8988T (cell line): ENCODE data around the gene CDC25C.
"Not testable (repeated sequence)": the region's sequence is repeated elsewhere in the genome, so short reads cannot be mapped to it uniquely, and the experiment has no call there.

Experiments
- DNase-seq: peaks from one replicate; pipeline ENCODE4 v3.0.0; 2011

Gene CDC25C

DNA sequence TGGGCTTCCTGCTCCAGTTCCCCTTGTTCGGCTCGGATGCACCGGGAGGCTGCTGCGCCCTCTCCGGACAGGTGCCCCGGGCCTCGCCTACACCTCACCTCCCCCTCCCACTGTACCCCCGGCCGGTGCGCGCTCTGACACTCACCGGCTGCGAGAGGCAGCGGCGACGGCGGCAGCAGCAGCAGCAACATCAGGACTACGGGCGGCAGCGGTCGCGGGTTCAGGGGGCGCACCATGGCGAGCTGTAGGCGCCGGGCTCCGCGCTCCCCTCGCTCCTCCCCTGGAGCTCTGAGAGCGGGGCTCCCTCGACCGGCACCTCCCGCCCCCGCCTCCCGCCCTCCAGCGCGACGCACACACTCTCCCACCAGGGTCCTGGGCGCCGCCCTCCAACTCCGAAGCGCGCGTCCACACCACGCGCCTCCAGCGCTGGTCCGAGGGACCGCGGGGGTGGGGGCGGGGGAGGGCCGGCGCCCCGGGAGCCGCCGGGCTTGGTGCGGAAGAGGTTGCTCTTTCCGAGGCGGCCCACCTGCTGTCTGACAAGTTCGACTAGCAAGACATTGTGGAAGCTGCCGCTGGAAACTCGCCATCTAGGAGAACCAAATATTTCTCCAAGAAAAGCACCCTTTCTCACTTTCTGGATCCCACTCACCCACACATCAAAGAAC lies 57.3 kb downstream of the CDC25C start, which contains the start of gene GFRA3:
Gene GFRA3, minus strand, starts transcription at position 433 of the 665 bp plus-strand sequence. Its CDS starts 197 bp downstream, at position 236.
- no peak for DNase-seq

DNA sequence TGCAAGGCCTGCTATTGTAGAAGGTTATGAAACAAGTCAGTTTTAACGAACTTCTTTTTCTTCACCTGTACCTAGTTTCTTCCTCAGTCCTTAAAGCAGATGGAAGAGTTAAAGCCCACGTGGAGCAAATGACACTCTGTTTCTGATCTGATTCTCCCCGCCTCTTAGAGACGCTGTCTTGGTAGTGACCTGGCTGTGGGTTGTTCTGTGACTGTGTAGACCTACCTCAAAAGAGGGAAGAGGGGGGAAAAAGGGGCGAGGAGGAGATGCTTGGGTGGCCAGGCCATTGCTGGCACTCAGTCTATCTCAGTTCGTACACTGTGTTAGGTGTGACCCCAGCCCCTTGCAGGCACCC lies 57.8 kb downstream of the CDC25C start:
- DNase-seq: no peak

DNA sequence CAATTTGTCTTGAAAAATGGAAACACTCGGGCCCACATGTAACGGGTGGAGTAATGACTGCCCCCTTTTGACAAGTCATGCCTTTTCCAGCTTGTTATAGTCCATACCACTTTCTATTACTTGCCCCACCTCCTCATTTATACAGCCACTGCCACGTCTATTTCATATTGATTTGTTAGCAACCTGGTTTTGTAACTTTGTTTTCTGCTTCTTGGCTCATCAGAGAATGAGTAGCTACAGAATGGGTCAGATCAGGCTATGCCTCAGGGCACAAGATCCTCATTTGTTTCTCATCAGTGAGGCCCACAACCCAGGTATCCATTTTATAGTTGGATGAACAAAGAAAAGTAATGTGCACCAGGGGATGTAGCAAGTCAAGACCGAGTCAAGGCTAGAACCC lies 58.9 kb downstream of the CDC25C start:
- DNase-seq: no peak

DNA sequence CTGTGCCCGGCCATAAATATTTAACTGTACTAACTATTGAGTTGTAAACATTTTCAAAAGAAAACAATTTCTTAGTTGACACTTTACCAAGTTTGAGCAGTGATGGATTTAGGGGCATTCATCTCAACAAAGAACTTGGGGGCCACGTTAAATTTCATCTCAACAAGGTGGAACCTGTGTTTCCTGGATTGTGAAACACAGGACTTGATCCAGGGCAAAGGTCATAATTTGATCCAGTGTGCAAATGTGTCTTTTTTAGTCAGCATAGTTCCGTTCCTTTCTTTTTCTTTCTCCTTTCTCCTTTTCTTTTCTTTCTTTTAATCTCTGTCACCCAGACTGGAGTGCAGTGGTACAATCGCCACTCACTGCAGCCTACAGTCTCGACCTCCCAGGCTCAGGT lies 60.3 kb downstream of the CDC25C start:
- no peak for DNase-seq

DNA sequence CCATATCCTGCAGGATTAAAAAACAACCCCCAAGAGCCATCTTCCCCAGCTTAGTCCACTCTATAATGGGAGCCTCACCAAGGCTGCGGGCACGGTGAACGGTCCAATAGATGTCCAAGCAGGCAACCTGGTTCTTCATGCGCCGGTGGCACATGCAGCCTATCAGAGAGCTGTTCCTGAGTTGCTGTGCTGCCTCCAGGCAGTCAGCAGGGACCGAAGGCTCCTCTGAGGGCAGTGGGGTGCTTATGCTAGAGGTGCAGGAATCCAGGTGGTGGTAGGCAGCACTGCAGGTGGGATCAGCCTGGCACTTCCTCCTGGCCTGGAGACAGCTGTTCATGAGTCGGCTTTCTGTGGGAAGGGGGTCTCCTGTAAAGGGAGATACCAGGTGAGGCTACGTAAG lies 67.4 kb downstream of the CDC25C start:
- no peak for DNase-seq

DNA sequence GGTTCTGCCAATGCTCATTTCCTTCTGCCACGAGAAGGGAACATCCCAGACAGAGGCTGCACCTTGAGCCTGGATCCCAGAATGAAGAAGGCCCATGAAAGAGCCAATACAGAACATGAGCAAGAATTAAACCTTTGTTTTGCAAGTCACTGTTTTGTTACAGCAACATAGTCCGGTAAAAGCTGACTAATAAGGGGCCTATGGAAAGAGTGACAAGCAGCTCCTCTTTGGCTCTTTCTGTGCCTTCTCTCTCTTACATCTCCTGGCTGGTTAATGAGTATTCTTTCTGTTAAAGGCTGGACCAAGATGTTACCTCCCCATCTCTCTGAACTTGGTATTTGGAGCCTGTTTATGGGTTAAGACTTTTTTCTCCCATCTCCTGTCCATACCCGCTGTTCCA lies 68.0 kb downstream of the CDC25C start:
- no peak for DNase-seq

DNA sequence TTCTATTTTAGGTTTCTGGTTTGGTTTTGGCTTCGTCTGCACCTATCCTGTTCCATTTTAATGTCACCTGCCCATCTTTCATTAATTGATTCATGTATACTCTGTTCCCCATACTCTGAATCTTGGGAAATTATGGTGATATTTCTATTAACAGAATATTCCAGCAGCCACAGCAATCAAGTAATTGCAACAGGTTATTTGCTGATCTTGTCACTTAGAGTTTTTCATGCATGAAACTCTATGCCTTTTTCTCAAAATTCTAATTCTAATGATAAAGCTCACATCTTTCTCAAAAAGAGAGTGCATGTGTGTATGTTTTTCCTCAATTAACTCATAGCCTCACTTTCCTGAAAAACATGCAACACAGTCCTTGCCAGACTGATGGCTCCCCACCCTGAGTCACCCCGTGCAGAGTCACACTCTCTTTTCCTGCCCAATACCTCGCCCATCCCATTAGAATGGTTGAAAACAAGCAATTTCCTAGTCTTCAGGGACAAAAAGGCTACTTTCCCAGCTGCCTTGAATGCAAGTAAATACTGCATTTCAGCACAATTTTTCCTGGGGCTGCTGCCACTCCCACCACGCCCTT lies 72.8 kb downstream of the CDC25C start:
- no peak for DNase-seq

DNA sequence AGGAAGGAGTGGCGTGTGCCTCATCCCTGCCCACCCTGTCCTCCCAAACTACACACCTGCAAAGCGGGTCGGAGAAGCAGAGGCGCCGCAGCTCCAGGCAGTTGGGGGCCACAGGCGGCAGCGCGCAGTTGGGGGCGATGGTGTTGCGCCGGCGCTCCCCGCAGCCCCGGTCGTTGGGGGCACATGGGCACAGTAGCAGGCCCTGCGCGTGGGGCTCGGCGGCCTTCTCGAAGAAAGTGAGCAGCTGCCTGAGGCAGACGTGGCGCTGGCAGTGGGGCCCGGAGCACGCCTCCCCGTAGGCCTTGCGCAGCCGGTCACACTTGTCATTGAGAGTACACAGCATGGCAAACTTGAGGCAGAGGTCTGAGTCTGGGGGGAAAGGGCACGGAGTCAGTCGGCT lies 74.0 kb downstream of the CDC25C start:
- DNase-seq: no peak

DNA sequence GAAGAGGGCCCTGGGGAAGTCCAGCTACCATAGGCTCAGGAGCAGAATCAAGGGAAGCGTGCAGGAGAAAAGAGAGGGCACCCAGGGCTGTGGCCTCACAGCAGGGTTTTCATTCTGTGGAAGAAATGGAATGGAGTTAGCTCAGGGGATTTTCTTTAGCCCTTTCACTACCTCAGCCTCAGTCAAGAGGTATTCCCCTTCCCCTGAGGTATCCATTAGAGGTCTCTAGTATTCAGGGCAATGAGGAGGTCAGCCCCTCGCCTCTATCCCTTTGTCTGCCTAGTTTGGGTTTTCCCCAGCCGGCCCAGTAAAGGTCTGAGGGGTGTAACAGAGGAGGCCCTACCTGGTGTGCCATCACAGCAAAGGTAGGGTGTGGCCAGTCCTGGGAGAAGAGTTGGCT lies 78.7 kb downstream of the CDC25C start:
- DNase-seq: no peak

DNA sequence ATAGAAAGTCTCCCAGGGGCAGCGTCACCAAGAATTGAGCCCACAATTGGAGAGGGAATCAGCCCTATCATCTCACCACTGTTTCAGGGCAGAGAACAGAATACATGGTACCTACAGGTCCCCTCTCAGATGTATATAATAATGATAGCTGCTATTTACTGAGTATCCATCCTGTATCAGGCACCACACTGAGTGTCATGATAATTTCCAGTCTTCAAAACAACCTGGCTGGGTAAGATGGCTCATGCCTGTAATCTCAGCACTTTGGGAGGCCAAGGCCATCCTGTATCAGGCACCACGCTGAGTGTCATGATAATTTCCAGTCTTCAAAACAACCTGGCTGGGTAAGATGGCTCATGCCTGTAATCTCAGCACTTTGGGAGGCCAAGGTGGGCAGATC lies 83.8 kb downstream of the CDC25C start:
- not testable (repeated sequence) for DNase-seq

DNA sequence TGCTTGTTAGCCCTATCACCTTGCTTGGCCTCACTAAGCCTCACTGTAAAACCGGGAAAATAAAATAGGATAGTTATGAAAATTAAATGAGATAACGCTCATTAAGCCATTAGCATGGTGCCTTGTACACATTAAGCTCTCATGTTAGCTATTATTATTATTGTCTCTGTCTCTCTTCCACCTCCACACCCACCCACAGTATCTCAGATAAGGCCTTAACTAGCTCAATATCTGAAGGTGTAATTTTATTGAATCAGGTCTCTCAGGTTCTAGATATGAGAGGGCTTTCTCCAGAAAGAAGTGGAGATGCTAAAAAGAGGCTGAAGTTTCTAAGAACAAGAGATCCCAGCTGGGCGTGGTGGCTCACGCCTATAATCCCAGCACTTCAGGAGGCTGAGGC lies 84.8 kb downstream of the CDC25C start:
- DNase-seq: no peak

DNA sequence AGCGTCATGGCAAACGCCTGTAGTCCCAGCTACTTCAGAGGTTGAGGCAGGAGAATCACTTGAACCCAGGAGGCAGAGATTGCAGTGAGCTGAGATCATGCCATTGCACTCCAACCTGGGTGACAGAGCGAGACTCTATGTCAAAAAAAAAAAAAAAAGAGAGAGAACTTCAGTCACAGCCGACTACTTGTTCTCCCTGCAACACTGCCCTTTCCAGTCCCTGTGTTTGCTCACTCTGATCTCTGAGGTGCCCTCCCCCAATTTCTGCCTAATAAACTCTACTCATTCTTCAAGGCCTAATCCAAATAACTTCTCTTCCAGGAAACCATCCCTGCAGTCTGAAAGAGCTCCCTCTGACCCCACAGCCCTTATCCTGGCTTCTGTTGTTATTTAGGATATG lies 85.3 kb downstream of the CDC25C start:
- DNase-seq: no peak

DNA sequence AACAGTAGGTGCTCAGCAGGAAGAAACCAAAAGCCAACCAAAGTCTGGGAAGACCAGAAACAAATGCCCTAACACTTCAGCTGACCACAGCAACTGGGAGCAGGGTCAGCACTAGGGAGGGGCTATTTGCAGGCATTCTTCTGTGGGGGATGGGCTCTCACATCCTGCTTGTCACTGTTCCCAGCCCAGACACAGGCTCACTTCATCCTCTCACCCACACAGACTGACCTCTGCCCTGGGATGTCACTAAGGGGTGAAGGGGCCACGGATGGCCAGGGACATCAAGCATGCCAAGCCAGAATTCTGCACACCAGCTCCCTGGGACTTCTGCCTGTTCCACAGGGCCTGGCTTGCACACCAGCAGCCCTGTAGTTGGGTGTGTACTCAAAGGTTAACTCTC lies 85.9 kb downstream of the CDC25C start:
- no peak for DNase-seq

DNA sequence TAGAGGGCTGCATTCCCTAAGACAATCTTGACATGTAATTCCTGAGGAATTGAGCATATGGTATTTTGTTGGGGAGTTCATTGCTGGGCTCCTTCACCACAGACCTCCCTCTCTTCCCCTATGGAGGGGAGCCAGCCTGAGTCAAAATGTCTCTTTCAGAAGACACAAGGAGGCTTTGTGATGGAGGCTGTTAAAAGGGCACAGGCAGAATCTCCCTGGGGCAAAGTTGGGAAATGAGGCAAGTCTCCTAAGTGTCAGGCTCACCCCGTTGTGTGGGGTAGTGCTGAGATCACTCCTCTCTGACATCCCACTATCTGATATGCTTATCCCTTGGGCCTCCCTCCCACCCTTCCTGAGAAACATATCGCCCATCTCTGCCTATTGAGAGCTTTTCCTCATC lies 87.8 kb downstream of the CDC25C start:
- DNase-seq: no peak

DNA sequence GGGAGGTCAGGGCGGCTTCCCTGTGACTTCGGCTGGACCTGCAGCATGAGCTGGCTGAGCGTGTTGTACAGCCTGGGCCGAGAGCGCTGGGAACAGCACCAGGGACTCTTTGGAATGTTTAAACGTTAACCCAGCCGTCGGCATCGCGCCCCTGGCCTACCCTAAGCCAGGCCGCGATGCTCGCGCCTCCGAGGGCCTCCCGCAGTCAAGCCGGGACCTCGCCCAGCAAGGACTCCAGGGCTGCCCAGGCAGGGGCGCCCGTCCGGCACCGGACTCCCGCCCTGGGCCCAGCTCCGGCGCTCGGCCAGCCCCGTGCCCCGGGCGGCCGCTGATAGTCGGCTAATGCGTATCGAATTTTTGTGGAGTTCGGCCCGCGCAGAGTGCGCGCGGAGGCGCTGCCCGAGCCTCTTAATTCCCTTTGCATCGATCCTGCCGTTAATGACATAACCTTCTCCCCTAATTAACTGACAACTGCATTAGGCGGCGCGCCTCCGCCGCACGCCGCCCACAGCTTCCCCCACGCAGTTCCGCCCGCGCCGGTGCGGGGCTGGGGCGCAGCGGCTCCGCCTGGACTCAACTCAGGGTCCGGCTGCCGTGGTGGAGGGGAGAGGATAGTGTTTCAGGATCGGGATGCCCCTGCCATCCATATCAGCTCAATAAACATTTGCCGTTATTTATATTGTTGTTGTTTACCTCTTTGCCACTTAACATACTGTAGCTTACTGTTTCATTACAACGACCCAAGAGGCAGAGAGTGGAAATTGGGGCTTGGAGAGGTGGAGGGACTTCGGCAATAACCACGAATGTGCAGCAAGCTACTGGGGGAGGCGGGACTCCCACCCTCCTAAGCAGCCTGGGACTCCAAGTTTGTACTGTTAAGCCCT lies 89.7 kb downstream of the CDC25C start:
- DNase-seq: no peak

DNA sequence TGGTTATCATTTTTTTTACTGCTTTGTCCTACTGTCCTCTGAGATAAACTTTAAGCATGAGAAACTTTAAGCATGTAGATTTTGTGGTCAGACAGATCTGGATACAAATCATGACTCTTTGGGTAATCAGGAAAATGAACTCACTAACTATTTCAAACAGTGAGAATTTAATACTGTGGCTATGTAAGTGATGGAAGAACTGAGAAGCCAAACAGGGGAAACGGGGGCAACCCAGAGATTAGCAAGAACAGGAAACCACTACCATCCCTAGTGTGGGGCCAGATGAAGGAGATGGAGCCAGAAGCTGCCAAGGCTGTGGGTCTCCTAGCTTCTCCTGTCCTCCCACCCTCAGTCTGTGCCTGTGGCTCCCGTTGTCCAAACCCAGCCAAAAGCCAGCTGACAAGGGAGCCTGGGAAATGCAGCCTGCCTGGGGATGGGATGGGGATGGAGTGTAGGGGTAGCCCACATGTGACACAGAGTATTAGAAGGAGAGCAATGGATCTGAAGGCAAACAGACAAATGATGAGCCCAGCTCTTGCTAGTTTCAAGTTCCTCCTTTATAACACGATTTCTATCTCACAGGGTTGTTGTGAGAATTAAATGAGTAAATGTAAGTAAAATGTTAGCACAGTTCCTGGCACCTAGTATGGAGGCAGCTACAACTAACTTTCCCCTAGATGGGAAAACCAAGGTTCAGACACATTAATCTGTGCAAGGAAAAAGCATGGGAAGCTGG lies 90.8 kb downstream of the CDC25C start:
- DNase-seq: no peak

DNA sequence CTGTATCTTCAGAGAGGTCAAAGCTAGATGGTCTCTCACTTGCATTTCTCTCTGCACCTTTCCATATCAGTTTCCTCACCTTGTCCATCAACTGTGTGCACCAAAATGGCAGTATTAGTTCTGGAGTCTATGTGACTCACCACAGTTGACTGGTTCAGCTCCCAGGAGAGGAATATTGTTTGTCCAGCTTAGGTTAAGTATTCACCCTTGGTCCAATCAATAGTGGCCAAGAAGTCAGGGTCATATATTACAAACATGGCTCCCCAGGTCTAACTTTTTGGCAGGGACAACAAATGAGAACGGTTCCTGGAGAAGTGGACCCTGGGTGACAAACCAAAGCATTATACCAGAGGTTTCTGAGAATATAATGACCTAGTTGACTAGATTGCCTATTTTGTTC lies 93.6 kb downstream of the CDC25C start:
- DNase-seq: no peak
